GM19023 (cell line): Measurements from ENCODE around the gene HS6ST2.

Experiments
- ATAC-seq: cut with Tn5 transposase; IDR thresholded peaks from one replicate; pipeline ENCODE4 v1.9.1; 2021; ENCODE audit warnings: mild to moderate bottlenecking, moderate library complexity; ENCODE audit not compliant: unreplicated experiment

The HS6ST2 gene

DNA sequence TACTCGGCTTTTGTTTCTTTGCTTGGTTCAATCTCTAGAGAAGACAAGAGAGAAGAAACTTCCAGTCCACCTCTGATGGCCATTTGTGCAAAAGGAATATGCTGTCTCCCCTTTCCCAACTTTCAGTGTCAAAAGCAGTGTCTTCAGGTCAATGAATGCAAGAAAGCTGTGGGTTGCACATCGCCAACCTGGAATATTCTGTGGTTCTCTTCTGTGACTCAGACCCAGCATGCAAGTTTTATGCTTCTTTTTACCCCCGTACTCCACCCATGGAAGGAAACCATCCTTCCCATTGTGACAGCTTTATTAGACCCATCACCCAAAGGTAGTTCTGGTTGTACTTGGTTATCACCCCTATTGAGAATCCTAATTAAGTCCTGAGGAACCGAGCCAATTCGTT lies 334.0 kb downstream of the HS6ST2 start:
- ATAC-seq = no peak

DNA sequence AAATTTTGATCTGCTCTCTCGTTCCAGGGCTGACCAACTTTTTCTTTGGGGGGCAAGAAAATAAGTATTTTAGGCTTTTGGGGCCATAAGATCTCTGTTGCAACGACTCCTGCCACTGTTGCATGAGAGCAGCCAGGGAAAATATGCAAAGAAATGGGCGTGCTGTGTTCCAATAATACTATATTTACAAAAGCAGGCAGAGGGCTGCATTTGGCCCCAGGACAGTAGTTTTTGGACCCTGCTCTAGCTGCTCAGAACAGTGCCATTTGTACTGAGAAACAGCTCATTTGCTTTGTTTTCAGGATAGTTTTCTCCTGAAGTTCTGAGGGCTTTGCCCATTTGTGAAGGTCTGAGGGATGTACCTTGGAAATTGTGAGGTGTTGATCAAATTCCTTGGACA lies 334.5 kb downstream of the HS6ST2 start:
- ATAC-seq = no peak

DNA sequence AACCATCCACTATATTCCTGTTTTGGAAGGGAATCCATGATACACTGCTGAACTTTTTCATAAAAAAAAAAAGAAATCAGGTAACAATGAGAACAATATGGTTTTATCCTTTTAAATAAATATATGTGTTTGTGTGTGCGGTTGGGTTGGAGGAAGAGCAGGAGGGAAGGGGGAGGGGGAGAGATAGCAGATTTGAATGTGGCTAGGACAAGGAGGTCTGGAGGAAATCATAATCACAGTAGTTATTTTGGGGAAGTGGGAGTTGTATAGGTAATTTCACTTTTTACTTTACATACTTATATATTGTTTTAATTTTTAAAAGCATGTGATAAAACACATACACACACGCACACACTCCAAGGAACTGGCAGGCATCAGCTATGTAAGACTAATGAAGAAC lies 335.1 kb downstream of the HS6ST2 start:
- ATAC-seq = no peak

DNA sequence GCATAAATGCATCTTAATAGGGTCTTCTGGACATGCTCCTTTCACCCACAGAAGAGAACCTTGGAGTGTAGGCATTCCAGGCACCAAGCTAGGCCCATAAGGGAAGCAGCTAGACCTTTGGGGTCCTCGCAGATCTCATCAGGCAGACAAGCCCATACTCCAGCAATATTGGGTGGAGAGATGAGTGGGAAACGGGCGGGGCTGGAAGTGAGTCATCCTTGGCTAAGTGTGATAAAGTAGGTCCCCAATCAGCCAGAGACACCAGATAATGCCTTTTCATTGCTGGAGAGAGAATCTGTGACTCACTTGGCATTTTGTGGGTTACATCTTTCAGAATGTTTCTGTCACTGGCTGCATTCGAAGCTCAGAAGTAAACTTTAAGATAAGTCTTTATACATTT lies 336.3 kb downstream of the HS6ST2 start:
- ATAC-seq = no peak

DNA sequence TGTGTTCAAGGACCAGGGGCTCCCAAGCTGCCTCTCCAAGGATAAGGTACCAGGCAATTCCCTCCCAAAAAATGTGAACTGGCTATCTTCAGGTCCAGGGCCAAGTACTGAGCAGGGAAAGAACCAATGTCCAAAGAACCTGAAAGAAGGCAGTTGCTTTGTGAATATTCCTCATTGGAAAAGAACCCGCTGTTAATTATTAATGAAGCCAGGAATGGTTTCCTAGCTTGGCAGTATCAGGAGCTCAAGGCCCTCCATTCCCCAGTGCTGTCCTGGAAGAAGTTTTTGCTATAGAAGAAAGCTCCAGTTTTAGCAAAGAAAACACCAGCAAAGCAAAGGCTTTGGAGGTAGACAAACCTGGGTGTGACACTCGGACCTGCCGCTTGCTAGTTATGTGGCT lies 339.6 kb downstream of the HS6ST2 start:
- ATAC-seq = no peak

DNA sequence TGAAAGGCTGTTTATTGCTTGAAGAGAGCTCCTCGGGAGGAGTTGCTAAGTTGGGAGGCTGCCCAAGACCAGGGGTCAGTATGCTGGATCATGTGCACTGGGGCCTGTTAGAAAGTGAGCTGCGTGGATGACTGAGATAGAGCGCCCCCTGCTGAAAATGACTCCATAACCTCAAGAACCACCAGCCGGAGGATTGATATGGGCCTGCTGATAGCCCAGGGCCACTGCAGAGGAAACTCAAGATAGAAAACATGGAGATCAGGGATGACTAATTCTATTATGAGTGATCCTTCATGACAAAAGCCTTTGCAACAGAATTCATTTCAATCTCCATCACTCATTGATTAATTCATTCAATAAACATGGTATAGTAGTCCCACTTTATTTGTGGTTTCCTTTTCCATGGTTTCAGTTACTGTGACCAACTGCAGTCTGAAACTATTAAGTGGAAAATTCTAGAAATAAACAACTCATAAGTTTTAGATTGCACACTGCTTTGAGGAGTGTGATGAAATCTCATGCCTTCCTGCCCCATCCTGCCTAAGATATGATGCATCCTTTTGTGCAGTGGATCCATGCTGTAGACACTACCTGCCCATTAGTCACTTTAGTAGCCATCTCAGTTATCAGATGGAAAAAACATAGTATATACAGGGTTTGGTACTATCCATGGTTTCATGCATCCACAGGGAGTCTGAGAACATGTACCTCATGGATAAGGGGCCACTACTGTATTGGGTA lies 342.9 kb downstream of the HS6ST2 start:
- no peak for ATAC-seq

DNA sequence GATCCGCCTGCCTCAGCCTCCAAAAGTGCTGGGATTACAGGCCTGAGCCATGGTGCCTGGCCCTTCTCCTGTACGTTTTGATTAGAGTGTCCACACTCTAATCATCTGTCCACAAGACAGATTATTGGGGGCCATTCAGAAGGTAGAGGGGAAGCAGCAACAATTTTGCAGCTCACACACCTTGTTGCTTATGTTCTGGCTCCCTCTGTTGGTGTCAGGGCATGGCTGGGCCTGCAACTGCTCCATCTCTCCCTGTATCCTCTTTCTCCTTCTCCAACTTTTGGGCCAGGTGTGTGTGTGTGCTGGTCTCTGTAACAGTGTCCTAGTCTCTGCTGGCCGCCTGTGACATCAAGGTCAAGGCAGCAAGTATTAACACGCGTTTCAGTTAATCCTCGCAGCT lies 344.1 kb downstream of the HS6ST2 start:
- no peak for ATAC-seq

- ATAC-seq = no peak
These were observed 344.6 kb downstream of the HS6ST2 start for GRCh38 chrX:132613801-132614200.

DNA sequence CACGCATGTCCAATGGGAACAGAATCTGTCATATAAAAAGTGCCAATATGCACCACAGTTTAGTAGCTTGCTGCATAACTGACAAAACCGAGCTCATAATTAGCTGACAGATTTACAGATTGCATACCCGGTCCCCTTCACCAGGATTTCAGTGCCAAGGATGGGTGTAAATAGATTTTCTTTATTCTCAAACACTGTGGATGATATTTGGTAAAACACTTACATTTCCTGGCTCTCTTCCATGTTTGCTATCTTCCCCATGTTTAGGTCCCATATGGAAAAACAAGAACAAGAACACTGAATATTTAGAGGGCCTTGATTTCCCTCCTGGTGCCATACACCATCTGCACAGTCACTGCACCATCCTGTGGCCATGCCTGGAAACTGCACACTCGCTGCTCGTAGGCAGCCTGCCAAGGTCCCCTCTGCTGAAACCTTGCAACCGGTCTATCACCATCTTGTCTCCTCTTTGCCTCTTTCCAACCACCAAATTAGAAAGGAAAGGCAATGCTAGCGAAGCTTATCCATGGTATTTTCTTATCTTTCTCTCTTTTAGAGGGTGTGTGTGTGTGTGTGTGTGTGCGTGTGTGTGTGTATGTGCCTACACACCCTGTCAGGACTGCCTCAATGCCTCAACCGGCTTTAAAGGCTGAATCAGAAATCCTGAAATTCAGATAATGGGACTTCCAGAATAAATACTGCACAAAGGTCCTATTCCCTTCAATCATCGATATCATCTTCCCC lies 345.4 kb downstream of the HS6ST2 start:
- ATAC-seq = no peak

DNA sequence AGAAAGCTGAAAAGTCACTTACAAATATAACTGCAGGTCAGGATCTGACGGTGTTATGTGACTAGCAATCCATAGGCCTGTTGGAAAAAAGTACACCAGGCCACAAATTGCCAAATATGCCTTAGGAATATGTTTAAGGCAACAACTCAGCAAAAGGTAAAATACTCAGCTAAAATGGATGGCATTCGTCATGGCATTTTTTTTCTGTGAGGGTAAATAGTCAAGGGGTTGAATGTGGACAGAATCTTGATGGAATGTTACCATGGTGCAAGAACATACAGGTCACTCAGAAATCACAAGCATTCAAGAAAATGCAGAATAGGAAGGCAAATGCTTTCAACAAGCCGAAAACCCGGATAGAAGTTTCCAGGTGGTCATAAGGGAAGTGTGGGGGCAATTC lies 347.9 kb downstream of the HS6ST2 start:
- ATAC-seq = no peak

DNA sequence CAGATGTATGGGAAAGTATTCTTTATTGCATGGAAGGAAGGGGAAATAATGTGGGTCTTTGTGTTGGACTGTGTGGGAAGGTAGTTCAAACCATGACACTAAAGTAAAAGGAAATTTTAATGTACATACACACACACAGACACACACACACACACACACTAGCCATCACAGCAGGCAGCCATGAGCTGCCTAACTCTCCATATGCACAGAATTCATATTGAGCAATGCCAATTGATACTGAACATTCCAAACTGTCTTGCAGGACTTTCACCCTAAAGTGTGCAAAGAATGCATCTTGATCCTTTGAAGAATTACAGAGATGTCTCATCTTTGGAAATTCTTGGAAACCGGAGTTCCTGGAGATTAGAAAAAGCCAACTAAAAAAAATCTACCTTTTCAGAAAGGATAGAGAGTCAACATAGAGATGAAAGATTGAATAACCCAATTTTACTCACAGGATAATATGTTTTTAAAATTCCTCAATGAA lies 349.0 kb downstream of the HS6ST2 start:
- ATAC-seq = no peak

DNA sequence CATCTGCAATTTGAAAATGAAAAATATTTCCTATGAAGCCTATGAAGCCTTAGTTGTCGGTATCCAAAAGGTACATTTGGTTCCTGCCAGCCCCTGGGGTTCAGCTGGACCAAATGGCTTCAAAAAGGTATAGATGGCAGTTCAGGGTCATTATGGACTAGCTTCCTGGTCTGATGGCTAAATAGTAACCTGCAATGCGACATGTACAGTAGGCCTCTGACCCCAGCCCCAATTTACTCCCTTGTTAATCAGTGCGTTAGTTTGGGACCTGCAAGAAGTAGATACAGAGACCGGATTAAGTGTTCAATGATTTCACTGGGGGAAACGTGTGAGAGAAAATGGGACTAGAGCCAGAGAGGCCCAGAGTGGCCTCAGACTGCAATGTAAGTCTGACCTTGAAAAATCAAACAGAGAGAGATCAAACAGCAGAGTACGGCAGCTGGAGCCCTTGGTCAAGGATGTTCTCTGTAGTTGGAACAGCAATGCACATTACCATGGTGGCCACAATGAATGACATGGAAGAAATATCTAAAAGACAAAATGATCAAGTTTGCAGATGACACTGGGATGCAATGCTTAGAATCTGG lies 354.6 kb downstream of the HS6ST2 start:
- no peak for ATAC-seq

GRCh38 chrX:132602701-132603100 lies 355.7 kb downstream of the HS6ST2 start:
- no peak for ATAC-seq

DNA sequence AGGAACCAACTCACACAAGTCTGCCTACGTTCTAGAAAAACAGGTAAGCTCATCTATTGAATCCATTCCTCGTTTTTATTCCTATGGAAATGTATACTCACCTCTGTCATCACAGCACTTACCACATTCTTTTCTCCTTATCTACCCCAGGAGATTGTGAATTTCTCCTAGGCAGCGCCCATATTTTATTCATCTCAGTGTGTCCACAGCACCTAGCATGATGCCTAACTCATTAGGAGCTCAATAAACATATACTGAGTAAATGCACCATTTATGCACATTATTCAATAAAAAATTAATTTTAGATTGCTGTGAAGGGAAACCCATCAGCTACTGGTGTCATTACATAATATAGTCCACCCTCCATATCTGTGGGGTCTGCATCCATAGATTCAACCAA lies 363.4 kb downstream of the HS6ST2 start:
- no peak for ATAC-seq

- ATAC-seq = no peak
These were observed 364.3 kb downstream of the HS6ST2 start for GRCh38 chrX:132594129-132594528.

- no peak for ATAC-seq
These were observed 365.5 kb downstream of the HS6ST2 start for GRCh38 chrX:132592880-132593279.

GRCh38 chrX:132591719-132592275 lies 366.6 kb downstream of the HS6ST2 start:
- no peak for ATAC-seq

- no peak for ATAC-seq
These were observed 367.9 kb downstream of the HS6ST2 start for GRCh38 chrX:132590350-132591026.

DNA sequence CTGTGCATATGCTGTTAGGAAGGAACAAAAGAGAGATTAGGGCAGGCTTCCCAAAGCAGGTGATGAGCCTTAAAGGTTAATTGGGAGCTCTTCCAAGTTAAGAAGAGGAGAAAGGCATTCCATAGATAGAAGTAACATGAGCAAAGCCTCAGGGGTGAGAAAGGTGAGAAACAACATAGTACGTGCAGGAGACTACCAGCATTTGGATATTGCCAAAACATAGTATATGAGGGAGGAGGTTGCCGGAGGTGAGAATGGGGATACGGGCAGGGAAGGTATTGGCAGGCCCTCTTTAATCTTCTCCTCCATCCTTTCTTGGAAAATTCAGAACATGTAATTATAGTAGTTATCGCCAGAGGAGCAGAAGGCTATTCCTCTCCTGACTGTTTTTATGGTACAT lies 373.5 kb downstream of the HS6ST2 start:
- ATAC-seq = no peak

GRCh38 chrX:132576939-132577338 lies 381.5 kb downstream of the HS6ST2 start:
- ATAC-seq = no peak
